ENCODE data around the gene POMT2.

- TF ChIP-seq CTCF (IDR thresholded peaks at IDR 0.05; ENCODE audit: low read depth, low read length, poor library complexity, severe bottlenecking) (no peak), EZH2phosphoT487 (IDR thresholded peaks at IDR 0.05; ENCODE audit: borderline replicate concordance, low read length) (no peak)
These were observed 23.8 kb downstream of the POMT2 start for GRCh38 chr14:77296906-77297305.
